GM12864 (cell line): ENCODE results near the gene GIMAP2.

Source experiments
- DNase-seq: peaks from one replicate; pipeline ENCODE4 v3.0.0-alpha.2; 2011; ENCODE audit warnings: low read depth
- H3K4me3 ChIP-seq: 2 replicates; pipeline ENCODE4 v1.5.1; 2011; ENCODE audit warnings: mild to moderate bottlenecking, low read depth, low read length, control low read depth
- TF ChIP-seq, protein P1 (sequence below): IDR thresholded peaks from 2 replicates; pipeline ENCODE4 v1.5.1; 2011; ENCODE audit warnings: low read depth, mild to moderate bottlenecking, moderate library complexity, low read length, control low read depth, inconsistent platforms; ENCODE audit errors: missing control alignments

The GIMAP2 gene

DNA sequence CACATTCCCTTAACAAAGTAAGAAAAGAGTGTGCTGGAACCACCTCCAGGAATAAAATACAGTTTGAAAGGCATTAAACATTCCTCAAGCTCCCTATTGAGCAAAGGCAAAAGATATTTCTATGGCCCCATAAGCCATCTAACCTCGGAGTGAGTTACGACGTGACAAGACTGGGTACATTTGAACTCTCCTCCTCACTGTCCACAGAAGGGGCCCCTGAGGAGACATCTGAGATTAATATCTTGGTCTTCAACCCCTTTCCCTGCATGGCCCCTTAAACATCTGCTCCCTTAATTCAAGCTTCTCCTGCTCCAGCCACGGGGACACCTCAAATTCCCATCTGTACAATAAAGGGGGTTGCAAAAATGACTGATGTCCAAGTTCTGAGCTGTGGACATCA, 31.4 kb downstream of the GIMAP2 start:
- no peak for DNase-seq
- TF ChIP-seq, protein P1, sequence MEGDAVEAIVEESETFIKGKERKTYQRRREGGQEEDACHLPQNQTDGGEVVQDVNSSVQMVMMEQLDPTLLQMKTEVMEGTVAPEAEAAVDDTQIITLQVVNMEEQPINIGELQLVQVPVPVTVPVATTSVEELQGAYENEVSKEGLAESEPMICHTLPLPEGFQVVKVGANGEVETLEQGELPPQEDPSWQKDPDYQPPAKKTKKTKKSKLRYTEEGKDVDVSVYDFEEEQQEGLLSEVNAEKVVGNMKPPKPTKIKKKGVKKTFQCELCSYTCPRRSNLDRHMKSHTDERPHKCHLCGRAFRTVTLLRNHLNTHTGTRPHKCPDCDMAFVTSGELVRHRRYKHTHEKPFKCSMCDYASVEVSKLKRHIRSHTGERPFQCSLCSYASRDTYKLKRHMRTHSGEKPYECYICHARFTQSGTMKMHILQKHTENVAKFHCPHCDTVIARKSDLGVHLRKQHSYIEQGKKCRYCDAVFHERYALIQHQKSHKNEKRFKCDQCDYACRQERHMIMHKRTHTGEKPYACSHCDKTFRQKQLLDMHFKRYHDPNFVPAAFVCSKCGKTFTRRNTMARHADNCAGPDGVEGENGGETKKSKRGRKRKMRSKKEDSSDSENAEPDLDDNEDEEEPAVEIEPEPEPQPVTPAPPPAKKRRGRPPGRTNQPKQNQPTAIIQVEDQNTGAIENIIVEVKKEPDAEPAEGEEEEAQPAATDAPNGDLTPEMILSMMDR: no peak
- peak overlapping the region; percentile 51 for H3K4me3 ChIP-seq

DNA sequence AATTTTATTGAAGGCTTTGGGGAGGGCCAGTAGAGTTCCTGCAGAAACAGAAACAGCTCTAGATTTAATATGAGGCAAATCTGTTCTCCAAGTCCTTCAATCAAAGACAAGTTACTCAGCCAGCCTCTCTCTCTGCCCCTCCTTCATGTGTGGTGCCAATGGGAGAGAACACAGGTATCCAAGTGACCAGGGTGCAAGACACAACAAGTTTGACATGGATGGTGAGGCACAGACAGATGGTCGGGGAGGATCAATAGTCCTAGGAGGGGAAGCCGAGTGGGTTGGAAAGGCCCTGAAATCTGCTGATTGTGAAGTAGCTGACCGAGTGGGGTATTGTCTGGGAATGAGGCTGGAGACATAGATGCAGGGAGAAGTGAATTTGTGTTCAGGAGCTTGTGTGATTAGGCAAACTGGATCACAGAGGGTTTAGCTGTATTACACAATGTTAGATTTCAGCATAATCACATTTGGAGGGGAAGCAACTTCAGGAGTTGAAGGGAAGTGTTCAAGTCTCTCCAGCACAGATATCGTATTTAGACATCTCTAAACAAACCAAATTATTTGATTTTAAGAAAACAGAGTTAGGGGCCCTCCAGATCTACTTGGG, 32.4 kb downstream of the GIMAP2 start:
- TF ChIP-seq, protein P1: no peak
- no peak overlapping the region for H3K4me3 ChIP-seq
- DNase-seq: no peak

DNA sequence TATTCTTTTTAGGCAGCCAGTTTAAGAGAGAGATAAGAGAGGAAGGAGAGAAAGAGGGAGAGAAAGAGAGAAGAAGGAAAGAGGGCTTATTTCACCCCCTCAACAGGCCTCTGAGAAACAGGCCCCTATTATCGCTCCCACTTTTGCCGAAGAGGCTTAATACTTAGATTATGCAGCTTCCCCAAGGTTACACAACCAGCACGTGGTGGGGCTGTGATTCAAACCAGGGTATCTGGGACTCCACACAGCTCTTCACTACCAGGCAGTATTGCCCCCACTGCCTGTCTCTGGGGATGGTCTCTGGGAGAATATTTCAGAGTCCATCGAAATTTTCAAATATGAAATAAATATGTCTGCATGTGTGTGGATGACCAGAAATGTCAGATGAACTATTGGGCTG, 33.9 kb downstream of the GIMAP2 start:
- TF ChIP-seq, protein P1: no peak
- no peak overlapping the region for H3K4me3 ChIP-seq
- no peak for DNase-seq

DNA sequence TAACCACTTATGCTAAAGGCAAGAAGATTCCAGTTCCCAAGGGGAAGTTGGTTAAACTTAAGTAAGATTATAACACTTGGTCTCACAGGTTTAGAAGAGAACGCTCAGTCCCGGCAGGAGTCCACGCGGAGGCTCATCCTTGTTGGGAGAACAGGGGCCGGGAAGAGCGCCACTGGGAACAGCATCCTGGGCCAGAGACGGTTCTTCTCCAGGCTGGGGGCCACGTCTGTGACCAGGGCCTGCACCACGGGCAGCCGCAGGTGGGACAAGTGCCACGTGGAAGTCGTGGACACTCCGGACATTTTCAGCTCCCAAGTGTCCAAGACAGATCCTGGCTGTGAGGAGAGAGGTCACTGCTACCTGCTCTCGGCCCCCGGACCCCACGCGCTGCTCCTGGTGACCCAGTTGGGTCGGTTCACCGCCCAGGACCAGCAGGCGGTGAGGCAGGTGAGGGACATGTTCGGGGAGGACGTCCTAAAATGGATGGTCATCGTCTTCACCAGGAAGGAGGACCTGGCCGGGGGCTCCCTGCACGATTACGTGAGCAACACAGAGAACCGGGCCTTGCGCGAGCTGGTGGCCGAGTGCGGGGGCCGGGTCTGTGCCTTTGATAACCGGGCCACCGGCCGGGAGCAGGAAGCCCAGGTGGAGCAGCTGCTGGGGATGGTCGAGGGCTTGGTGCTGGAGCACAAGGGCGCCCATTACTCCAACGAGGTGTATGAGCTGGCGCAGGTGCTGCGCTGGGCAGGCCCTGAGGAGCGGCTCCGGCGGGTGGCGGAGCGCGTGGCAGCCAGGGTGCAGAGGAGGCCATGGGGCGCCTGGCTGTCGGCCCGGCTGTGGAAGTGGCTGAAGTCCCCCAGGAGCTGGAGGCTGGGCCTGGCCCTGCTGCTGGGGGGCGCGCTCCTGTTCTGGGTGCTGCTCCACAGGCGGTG, 34.7 kb downstream of the GIMAP2 start:
- no peak for DNase-seq
- TF ChIP-seq, protein P1: no peak
- no peak overlapping the region for H3K4me3 ChIP-seq

DNA sequence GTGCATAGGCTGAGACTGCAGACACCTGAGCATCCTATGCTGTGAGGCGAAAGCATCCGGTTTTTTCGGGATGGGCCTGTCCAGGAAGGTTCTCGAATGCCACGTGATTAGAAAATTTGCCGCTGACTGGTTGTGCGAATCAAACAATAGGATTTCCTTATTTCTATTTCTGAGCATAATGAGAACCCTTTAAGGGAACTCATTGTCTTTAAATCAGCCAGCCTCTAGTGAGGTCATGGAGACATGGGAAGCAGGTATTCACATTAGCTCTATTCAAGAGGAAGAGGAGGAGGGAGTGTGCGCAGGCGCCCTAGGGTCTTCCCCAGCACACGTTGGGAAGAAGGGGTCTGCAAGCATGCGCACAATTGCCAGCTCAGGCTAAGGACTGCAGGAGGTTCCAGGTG, 36.5 kb downstream of the GIMAP2 start:
- DNase-seq: no peak
- H3K4me3 ChIP-seq: no peak overlapping the region
- TF ChIP-seq, protein P1: no peak

DNA sequence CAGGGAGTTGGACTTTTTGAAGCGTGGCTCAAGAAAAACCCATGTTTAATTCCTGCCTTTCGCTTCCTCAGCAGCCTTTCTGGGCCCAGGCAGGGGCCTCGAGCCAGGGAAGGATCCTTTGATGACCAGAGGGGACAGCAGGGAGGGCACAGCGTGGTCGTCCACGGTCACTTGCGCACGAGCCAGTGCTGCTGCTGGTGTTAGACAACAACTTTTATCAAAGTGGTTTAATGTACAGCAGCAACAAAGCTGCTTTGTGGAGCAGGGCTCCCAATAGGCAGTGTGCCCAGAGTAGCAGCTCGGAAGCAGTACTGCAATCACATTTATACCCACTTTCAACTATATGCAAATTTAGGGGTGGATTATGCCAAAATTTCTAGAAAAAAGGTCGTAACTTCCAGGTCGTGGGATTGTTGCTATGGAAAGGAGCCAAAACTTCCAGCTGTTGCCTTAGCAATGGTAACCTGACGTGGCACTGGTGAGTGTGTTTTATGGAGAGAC, 37.0 kb downstream of the GIMAP2 start:
- TF ChIP-seq, protein P1: no peak
- DNase-seq: no peak
- H3K4me3 ChIP-seq: no peak overlapping the region
